PC-3 (cell line): ENCODE measurements around the gene SPEN. TPM values are rescaled to one million over a fixed set of nuclear protein-coding genes. Genes with fewer than 3 reads are reported as not detected.

Experiments
- ATAC-seq: fragments of 200-7000 bp; cut with Tn5 transposase; 2 replicates; pipeline ENCODE4 v1.9.1; 2020; ENCODE audit warnings: mild to moderate bottlenecking, moderate library complexity
- BruUV-seq: library from RNA; stranded (reverse); fragments of 400-500 nt; replicated peaks from 2 replicates; lab custom pipeline; 2021; lab: Mats Ljungman, UMichigan
- CTCF ChIA-PET: fragments of 300-600 bp; sonication (Branson Sonifier 250); formaldehyde crosslinking; loops from one replicate; lab custom pipeline; 2022; ENCODE audit warnings: antibody characterized with exemption; lab: Charles Lee
- POLR2A ChIA-PET: fragments of 300-600 bp; sonication (Branson Sonifier 250); formaldehyde crosslinking; loops from one replicate; lab custom pipeline; 2022; ENCODE audit warnings: antibody characterized with exemption; ENCODE audit not compliant: unreplicated experiment; lab: Charles Lee
- DNase-seq: peaks from one replicate; pipeline ENCODE4 v3.0.0-alpha.2; 2015
- H2AFZ ChIP-seq: fragments of 300-600 bp; sonication (generic); 2 replicates; pipeline ENCODE4 v1.6.0; 2016; ENCODE audit warnings: antibody characterized with exemption, low read length
- H3F3A ChIP-seq: fragments of 300-600 bp; sonication (generic); one replicate; pipeline ENCODE4 v1.6.0; 2017; ENCODE audit warnings: antibody characterized with exemption, low read length, control low read depth, mild to moderate bottlenecking; ENCODE audit not compliant: unreplicated experiment
- H3K27ac ChIP-seq: fragments of 300-600 bp; sonication (generic); 2 replicates; pipeline ENCODE4 v1.5.1; 2016; ENCODE audit warnings: mild to moderate bottlenecking, low read length
- H3K27me3 ChIP-seq: fragments of 300-600 bp; sonication (generic); 2 replicates; pipeline ENCODE4 v1.6.1; 2016; ENCODE audit warnings: low read length, mixed read lengths
- H3K36me3 ChIP-seq: fragments of 300-600 bp; sonication (generic); 2 replicates; pipeline ENCODE4 v1.6.1; 2016; ENCODE audit warnings: low read depth, mixed run types, low read length, mixed read lengths
- H3K4me1 ChIP-seq: fragments of 300-600 bp; sonication (generic); 2 replicates; pipeline ENCODE4 v1.5.1; 2016; ENCODE audit warnings: low read length; ENCODE audit not compliant: insufficient read depth
- H3K4me2 ChIP-seq: fragments of 300-600 bp; sonication (generic); 2 replicates; pipeline ENCODE4 v1.6.0; 2016; ENCODE audit warnings: low read length
- H3K4me3 ChIP-seq: fragments of 300-600 bp; sonication (generic); 2 replicates; pipeline ENCODE4 v1.5.1; 2016; ENCODE audit warnings: mild to moderate bottlenecking, low read length, mixed read lengths
- H3K79me2 ChIP-seq: fragments of 300-600 bp; sonication (generic); 2 replicates; pipeline ENCODE4 v1.6.1; 2017; ENCODE audit warnings: low read length, mixed read lengths
- H3K9ac ChIP-seq: fragments of 300-600 bp; sonication (generic); 2 replicates; pipeline ENCODE4 v1.6.0; 2016; ENCODE audit warnings: mild to moderate bottlenecking, low read length
- H3K9me2 ChIP-seq: fragments of 300-600 bp; sonication (generic); replicated peaks from 2 replicates; pipeline ENCODE4 v1.6.1; 2016; ENCODE audit warnings: mixed run types, low read length, mixed read lengths
- H3K9me3 ChIP-seq: fragments of 300-600 bp; sonication (generic); 2 replicates; pipeline ENCODE4 v1.6.1; 2016; ENCODE audit warnings: low read length, mixed read lengths
- H4K20me1 ChIP-seq: fragments of 300-600 bp; sonication (generic); 2 replicates; pipeline ENCODE4 v1.6.1; 2016; ENCODE audit warnings: low read length, mixed read lengths
- CTCF ChIP-seq: fragments of 300-600 bp; sonication (generic); conservative IDR thresholded peaks from 2 replicates; pipeline ENCODE4 v1.5.1; 2017; ENCODE audit warnings: antibody characterized with exemption, low read depth, mild to moderate bottlenecking, low read length
- EZH2 ChIP-seq: fragments of 300-600 bp; sonication (generic); IDR thresholded peaks from one replicate; pipeline ENCODE4 v1.6.1; 2017; ENCODE audit warnings: antibody characterized with exemption, mild to moderate bottlenecking, low read length; ENCODE audit not compliant: unreplicated experiment
- EZH2phosphoT487 ChIP-seq: fragments of 300-600 bp; sonication (generic); IDR thresholded peaks from 2 replicates; pipeline ENCODE4 v1.6.1; 2018; ENCODE audit warnings: mild to moderate bottlenecking, antibody characterized with exemption, low read length, borderline replicate concordance
- intact Hi-C: fragments of 100-400 bp; cut with micrococcal nuclease; formaldehyde crosslinking; loops from 2 replicates; pipeline ENCODE4 v1.9.0; 2023
- total RNA-seq: library from RNA; depleted of rRNA; stranded (reverse); fragments of >200 nt; gene quantifications from 2 replicates; pipeline ENCODE4 v1.2.3, GENCODE V29; 2014

SPEN gene
- total RNA-seq, 1 experiment from 2014 or later: 26.7 TPM

- no peak overlapping the region for H3K4me3 ChIP-seq
- H2AFZ ChIP-seq: no peak overlapping the region
- H3K9ac ChIP-seq: no peak overlapping the region
- H3K4me1 ChIP-seq: no peaks in the 10 kb centered on the region
- no TSS peak for BruUV-seq
- no peaks in the 10 kb centered on the region for H3K27me3 ChIP-seq
- intact Hi-C loops: no loop called here
- no peaks in the 10 kb centered on the region for H3K9me3 ChIP-seq
- H3K27ac ChIP-seq: no peak overlapping the region
- no peak for TF ChIP-seq EZH2
- no peak for TF ChIP-seq EZH2phosphoT487
- TF ChIP-seq CTCF: no peak
- H3K4me2 ChIP-seq: no peak overlapping the region
- ATAC-seq (no peak), DNase-seq (no peak)
- peaks cover 43% of the 10 kb centered on the region for H3K36me3 ChIP-seq
- ChIA-PET POLR2A (no interaction called here), CTCF (no interaction called here)
- no peaks in the 10 kb centered on the region for H3K9me2 ChIP-seq
- H3K79me2 ChIP-seq: peaks cover 11% of the 10 kb centered on the region; the same call in 1 of the 2 replicates
- no peaks in the 10 kb centered on the region for H3F3A ChIP-seq
- H4K20me1 ChIP-seq: 0 out of 2 replicates have a peak, but pooled peaks cover 2% of the 10 kb centered on the region
Observed at GRCh38 chr1:15932612-15933011, 85.1 kb downstream of the SPEN start.

GRCh38 chr1:15933684-15934083 is 86.2 kb downstream of the SPEN start:
- 0 out of 2 replicates have a peak, but pooled peaks cover 5% of the 10 kb centered on the region for H4K20me1 ChIP-seq
- TF ChIP-seq CTCF (no peak), EZH2 (no peak), EZH2phosphoT487 (no peak)
- no peaks in the 10 kb centered on the region for H3K27me3 ChIP-seq
- no peak overlapping the region for H3K27ac ChIP-seq
- ATAC-seq (no peak), DNase-seq (no peak)
- H3K4me2 ChIP-seq: no peak overlapping the region
- H3K9ac ChIP-seq: no peak overlapping the region
- no peaks in the 10 kb centered on the region for H3K9me2 ChIP-seq
- no peak overlapping the region for H3K4me3 ChIP-seq
- intact Hi-C loops: no loop called here
- H2AFZ ChIP-seq: no peak overlapping the region
- ChIA-PET POLR2A (no interaction called here), CTCF (no interaction called here)
- no peaks in the 10 kb centered on the region for H3F3A ChIP-seq
- H3K36me3 ChIP-seq: peaks cover 39% of the 10 kb centered on the region
- no peaks in the 10 kb centered on the region for H3K9me3 ChIP-seq
- no TSS peak for BruUV-seq
- peaks cover 4% of the 10 kb centered on the region; the same call in 1 of the 2 replicates for H3K79me2 ChIP-seq
- 0 out of 2 replicates have a peak, but pooled peaks cover 1% of the 10 kb centered on the region for H3K4me1 ChIP-seq

GRCh38 chr1:15934211-15935055 is 86.9 kb downstream of the SPEN start:
- H3K9me3 ChIP-seq: no peaks in the 10 kb centered on the region
- H3K9me2 ChIP-seq: no peaks in the 10 kb centered on the region
- POLR2A ChIA-PET: no interaction called here
- no TSS peak for BruUV-seq
- H3K36me3 ChIP-seq: peaks cover 33% of the 10 kb centered on the region
- no peaks in the 10 kb centered on the region for H3F3A ChIP-seq
- ATAC-seq (no peak), DNase-seq (no peak)
- no peak overlapping the region for H3K4me3 ChIP-seq
- 0 out of 2 replicates have a peak, but pooled peaks cover 8% of the 10 kb centered on the region for H3K4me1 ChIP-seq
- H2AFZ ChIP-seq: no peak overlapping the region
- H3K4me2 ChIP-seq: no peak overlapping the region
- intact Hi-C loops: no loop called here
- CTCF ChIA-PET: no interaction called here
- no peak overlapping the region for H3K9ac ChIP-seq
- TF ChIP-seq CTCF: no peak
- TF ChIP-seq EZH2phosphoT487: no peak
- no peak for TF ChIP-seq EZH2
- H3K79me2 ChIP-seq: 0 out of 2 replicates have a peak, but pooled peaks cover 4% of the 10 kb centered on the region
- H3K27me3 ChIP-seq: no peaks in the 10 kb centered on the region
- H4K20me1 ChIP-seq: 0 out of 2 replicates have a peak, but pooled peaks cover 10% of the 10 kb centered on the region
- no peak overlapping the region for H3K27ac ChIP-seq
